Neuronal stem cell (in vitro differentiated cells): ENCODE data around the gene CORO1C.

Experiments used
- DNase-seq: peaks from one replicate; pipeline ENCODE4 v3.0.0-alpha.2; 2013; ENCODE audit warnings: low spot score
- H2AFZ ChIP-seq: one replicate; pipeline ENCODE4 v1.6.1; 2013; ENCODE audit warnings: mild to moderate bottlenecking, low read length, inconsistent platforms
- H2AK5ac ChIP-seq: 2 replicates; pipeline ENCODE4 v1.6.1; 2013; ENCODE audit warnings: low read depth, mild to moderate bottlenecking, inconsistent platforms, low read length, moderate library complexity, mixed read lengths
- H2BK120ac ChIP-seq: 2 replicates; pipeline ENCODE4 v1.6.1; 2013; ENCODE audit warnings: low read depth, mild to moderate bottlenecking, inconsistent platforms, low read length, moderate library complexity, mixed read lengths
- H2BK12ac ChIP-seq: one replicate; pipeline ENCODE4 v1.6.1; 2013; ENCODE audit warnings: low read length, inconsistent platforms
- H2BK15ac ChIP-seq: 2 replicates; pipeline ENCODE4 v1.6.1; 2013; ENCODE audit warnings: mild to moderate bottlenecking, low read length, inconsistent platforms, mixed read lengths
- H2BK5ac ChIP-seq: one replicate; pipeline ENCODE4 v1.6.1; 2013; ENCODE audit warnings: inconsistent platforms, mild to moderate bottlenecking, low read length, moderate library complexity
- H3K14ac ChIP-seq: one replicate; pipeline ENCODE4 v1.6.1; 2013; ENCODE audit warnings: low read length, inconsistent platforms
- H3K18ac ChIP-seq: 2 replicates; pipeline ENCODE4 v1.6.1; 2013; ENCODE audit warnings: low read length, inconsistent platforms
- H3K23ac ChIP-seq: 2 replicates; pipeline ENCODE4 v1.6.1; 2013; ENCODE audit warnings: low read depth, mild to moderate bottlenecking, mixed read lengths, low read length, inconsistent platforms; ENCODE audit not compliant: poor library complexity
- H3K27ac ChIP-seq: replicated peaks from 3 replicates; pipeline ENCODE4 v1.5.1; 2013; ENCODE audit warnings: low read length, inconsistent platforms
- H3K27me3 ChIP-seq, 3 experiments: 2 replicates each; pipeline ENCODE4 v1.6.1; 2013; ENCODE audit warnings: low read length in 3 of 3, mild to moderate bottlenecking in 2 of 3, inconsistent platforms in 1 of 3, low read depth in 1 of 3, mixed read lengths in 1 of 3, moderate library complexity in 1 of 3; ENCODE audit not compliant: control insufficient read depth in 3 of 3, insufficient read depth in 3 of 3
- H3K36me3 ChIP-seq, 2 donors: replicated peaks in 1 of 2; 2 replicates each; pipeline ENCODE4 v1.6.1; 2013; ENCODE audit warnings: low read length in 2 of 2; ENCODE audit not compliant: control insufficient read depth in 2 of 2, insufficient read depth in 2 of 2
- H3K4ac ChIP-seq: 2 replicates; pipeline ENCODE4 v1.6.1; 2013; ENCODE audit warnings: inconsistent platforms, mild to moderate bottlenecking, low read length, moderate library complexity
- H3K4me1 ChIP-seq, 2 donors: 1 replicate in 1 of 2; 2 replicates in 1 of 2; pipeline ENCODE4 v1.6.1; 2013; ENCODE audit warnings: low read length in 2 of 2, low read depth in 1 of 2; ENCODE audit not compliant: control insufficient read depth in 2 of 2, insufficient read depth in 1 of 2
- H3K4me2 ChIP-seq: one replicate; pipeline ENCODE4 v1.6.1; 2013; ENCODE audit warnings: mild to moderate bottlenecking, low read length, inconsistent platforms; ENCODE audit not compliant: insufficient read depth, poor library complexity, severe bottlenecking
- H3K4me3 ChIP-seq, 2 donors: 2 replicates each; pipeline ENCODE4 v1.5.1; 2013; ENCODE audit warnings: low read length in 2 of 2, mild to moderate bottlenecking in 2 of 2, inconsistent platforms in 1 of 2, moderate library complexity in 1 of 2
- H3K79me1 ChIP-seq: one replicate; pipeline ENCODE4 v1.6.1; 2013; ENCODE audit warnings: low read depth, mild to moderate bottlenecking, inconsistent platforms, low read length, moderate library complexity
- H3K9ac ChIP-seq: one replicate; pipeline ENCODE4 v1.6.1; 2013; ENCODE audit warnings: mild to moderate bottlenecking, low read depth, low read length, inconsistent platforms; ENCODE audit not compliant: poor library complexity
- H3K9me3 ChIP-seq, 2 donors: replicated peaks in 1 of 2; 2 replicates each; pipeline versions ENCODE3 to v1.6.1; 2013; ENCODE audit warnings: low read length in 2 of 2, mild to moderate bottlenecking in 2 of 2, inconsistent platforms in 1 of 2, low read depth in 1 of 2, mixed read lengths in 1 of 2, moderate library complexity in 1 of 2; ENCODE audit not compliant: control insufficient read depth in 2 of 2, insufficient read depth in 1 of 2
- H4K8ac ChIP-seq: one replicate; pipeline ENCODE4 v1.6.1; 2013; ENCODE audit warnings: low read depth, mild to moderate bottlenecking, inconsistent platforms, low read length, moderate library complexity
- H4K91ac ChIP-seq: one replicate; pipeline ENCODE4 v1.6.1; 2013; ENCODE audit warnings: low read length, low read depth, mild to moderate bottlenecking, inconsistent platforms; ENCODE audit not compliant: poor library complexity
- WGBS, 2 donors: extraction: QIAGEN DNeasy Blood & Tissue Kit; methylation state at CpG; one replicate each; pipeline ENCODE4 v1.1.7; 2013; ENCODE audit warnings: missing lambda C conversion rate in 2 of 2, mixed read lengths in 1 of 2; ENCODE audit not compliant: insufficient read length in 2 of 2, insufficient replicate concordance in 1 of 2; ENCODE audit errors: extremely low coverage in 2 of 2; 5-methylcytosine and 5-hydroxymethylcytosine counted together

CORO1C gene

DNA sequence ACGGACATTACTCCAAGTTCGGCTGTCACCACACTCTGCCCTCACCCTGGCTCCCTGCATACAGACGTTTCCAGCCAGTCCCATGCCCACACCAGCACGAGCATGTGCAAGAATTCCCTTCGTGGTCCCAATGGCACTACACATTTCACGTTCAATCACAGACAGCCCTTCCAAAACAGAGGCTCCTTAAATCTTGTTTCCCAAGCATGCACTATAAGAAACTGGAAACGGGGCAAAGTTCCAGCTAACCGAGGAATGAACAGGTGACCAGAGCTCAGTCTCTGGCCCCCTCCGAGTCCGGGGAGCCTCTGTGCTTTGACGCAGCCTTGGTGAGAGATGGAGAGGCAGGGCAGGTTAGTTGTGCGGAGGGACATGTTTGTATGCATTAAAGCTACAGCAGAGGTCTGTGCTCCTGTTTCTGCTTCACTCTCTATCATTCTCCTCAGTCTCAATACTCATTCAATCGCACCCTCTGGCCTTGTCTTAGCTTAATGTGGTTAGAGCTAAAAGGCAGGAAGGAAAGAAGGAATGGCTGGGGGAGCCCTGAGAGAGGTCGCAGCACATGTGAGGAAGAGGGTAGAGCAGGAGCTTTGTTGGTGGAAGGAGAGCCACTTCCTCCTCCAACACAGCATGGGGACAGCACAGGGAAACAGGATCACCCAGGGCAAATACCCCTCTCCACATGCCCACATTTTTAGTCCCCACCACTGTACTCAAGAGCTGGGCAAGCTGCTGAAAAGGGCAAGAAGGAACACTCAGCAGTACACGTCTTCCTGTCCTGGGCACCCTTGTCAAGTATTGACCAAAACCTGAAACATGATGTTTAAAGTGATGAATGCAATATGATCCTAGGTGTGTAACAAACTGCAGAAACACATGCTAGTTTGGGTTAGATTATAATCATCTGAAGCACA is 85.4 kb downstream of the CORO1C start:
- H3K9me3 ChIP-seq: no peaks in the 10 kb centered on the region
- H2AFZ ChIP-seq: no peak overlapping the region
- DNase-seq: no peak
- H3K18ac ChIP-seq: no peak overlapping the region
- H3K36me3 ChIP-seq: peaks cover 29 to 97% of the 10 kb centered on the region in 2 donors
- H3K4me3 ChIP-seq: no peak overlapping the region
- no CpG with 5 or more reads among the region's 15 CpGs for WGBS, 2 donors
- H2BK5ac ChIP-seq: no peak overlapping the region
- H3K9ac ChIP-seq: no peak overlapping the region
- H2BK12ac ChIP-seq: no peak overlapping the region
- H3K79me1 ChIP-seq: peaks cover 3% of the 10 kb centered on the region
- H2BK120ac ChIP-seq: no peak overlapping the region
- no peak overlapping the region for H2BK15ac ChIP-seq
- H4K91ac ChIP-seq: no peak overlapping the region
- no peak overlapping the region for H3K27ac ChIP-seq
- no peak overlapping the region for H2AK5ac ChIP-seq
- no peak overlapping the region for H3K14ac ChIP-seq
- H3K27me3 ChIP-seq: no peaks in the 10 kb centered on the region
- H4K8ac ChIP-seq: no peak overlapping the region
- no peak overlapping the region for H3K4me2 ChIP-seq
- no peaks in the 10 kb centered on the region for H3K4me1 ChIP-seq
- H3K4ac ChIP-seq: no peak overlapping the region
- H3K23ac ChIP-seq: no peak overlapping the region

DNA sequence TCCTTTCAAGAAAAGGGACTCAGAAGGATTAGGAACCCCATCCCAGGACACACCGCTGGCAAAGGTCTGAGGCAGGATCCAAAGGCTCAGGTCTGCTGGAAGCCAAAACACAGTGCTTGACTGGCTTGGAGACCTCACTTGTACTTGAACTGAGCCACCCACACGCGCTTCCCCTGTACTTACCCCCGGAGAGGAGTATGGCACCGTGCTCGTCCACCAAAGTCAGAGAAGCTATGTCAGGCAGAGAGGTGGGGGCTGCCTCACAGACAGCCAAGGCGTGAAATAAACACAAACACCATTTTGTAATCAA is 86.6 kb downstream of the CORO1C start:
- Histone ChIP-seq H3K4me3 (no peak overlapping the region), H2BK15ac (no peak overlapping the region), H3K18ac (no peak overlapping the region), H4K8ac (no peak overlapping the region), H3K27ac (no peak overlapping the region), H2AFZ (no peak overlapping the region), H3K36me3 (peaks cover 27 to 88% of the 10 kb centered on the region in 2 donors), H3K79me1 (peaks cover 3% of the 10 kb centered on the region), H2AK5ac (no peak overlapping the region), H2BK5ac (no peak overlapping the region), H2BK120ac (no peak overlapping the region), H3K27me3 (no peaks in the 10 kb centered on the region), H3K9ac (no peak overlapping the region), H3K4ac (no peak overlapping the region), H2BK12ac (no peak overlapping the region), H3K4me1 (peaks cover 0 to 6% of the 10 kb centered on the region in 2 donors), H3K9me3 (no peaks in the 10 kb centered on the region), H4K91ac (no peak overlapping the region), H3K23ac (no peak overlapping the region), H3K14ac (no peak overlapping the region), H3K4me2 (no peak overlapping the region)
- no CpG with 5 or more reads among the region's 7 CpGs for WGBS, 2 donors
- DNase-seq: no peak

DNA sequence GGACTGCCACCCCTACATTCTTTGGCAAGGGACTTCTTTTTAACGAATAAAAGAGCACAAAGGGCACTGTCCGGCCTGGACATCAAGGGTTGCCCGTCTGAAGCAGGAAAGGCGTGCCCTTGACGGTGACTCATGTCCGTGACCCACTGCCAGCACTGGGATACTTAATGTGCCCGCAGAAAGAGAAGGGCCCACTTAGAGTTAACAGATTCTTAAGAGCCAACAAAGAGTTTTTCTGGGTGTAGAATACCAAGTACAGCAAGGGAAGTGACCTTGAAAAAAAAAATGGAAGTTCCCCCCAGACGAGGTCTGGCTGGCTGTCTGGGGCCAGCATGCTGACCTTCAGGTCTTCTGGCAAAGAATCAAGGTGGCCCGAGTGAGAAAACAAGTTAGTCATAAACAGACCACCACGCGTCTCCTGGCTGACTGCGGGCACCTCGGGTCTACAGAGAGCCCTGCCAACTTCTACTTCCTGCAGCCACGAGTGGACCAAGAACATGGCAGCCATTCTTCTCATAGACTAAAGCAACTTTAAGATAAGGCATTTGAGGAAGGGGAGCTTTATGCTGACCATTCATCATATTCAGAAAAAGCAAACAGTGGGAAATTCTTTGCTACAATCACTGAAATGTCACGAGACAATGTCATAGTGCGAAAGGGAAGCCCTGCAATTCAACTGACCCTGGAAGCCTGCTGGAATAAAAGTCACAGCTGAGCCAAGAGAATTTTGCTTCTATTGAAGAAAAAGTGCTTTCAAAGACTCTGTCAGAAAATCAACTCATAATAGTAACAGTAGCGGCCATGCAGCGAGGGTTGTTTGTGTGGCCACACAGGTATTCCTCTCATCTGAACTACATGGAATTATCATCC is 87.1 kb downstream of the CORO1C start:
- no peak overlapping the region for H2AFZ ChIP-seq
- no peak overlapping the region for H4K8ac ChIP-seq
- H3K18ac ChIP-seq: no peak overlapping the region
- H3K27me3 ChIP-seq: no peaks in the 10 kb centered on the region
- H3K4me2 ChIP-seq: no peak overlapping the region
- H3K36me3 ChIP-seq: peaks cover 27 to 83% of the 10 kb centered on the region in 2 donors
- DNase-seq: no peak
- H3K79me1 ChIP-seq: peaks cover 3% of the 10 kb centered on the region
- H2BK12ac ChIP-seq: no peak overlapping the region
- H3K4ac ChIP-seq: no peak overlapping the region
- H2AK5ac ChIP-seq: no peak overlapping the region
- no peak overlapping the region for H2BK15ac ChIP-seq
- H3K27ac ChIP-seq: no peak overlapping the region
- no peak overlapping the region for H4K91ac ChIP-seq
- H3K4me1 ChIP-seq: peaks cover 3 to 9% of the 10 kb centered on the region in 2 donors
- H3K9ac ChIP-seq: no peak overlapping the region
- H2BK5ac ChIP-seq: no peak overlapping the region
- no peak overlapping the region for H3K14ac ChIP-seq
- no peak overlapping the region for H3K23ac ChIP-seq
- no peak overlapping the region for H2BK120ac ChIP-seq
- WGBS, 2 donors: no CpG with 5 or more reads among the region's 18 CpGs
- no peaks in the 10 kb centered on the region for H3K9me3 ChIP-seq
- no peak overlapping the region for H3K4me3 ChIP-seq
